Mononuclear cell (primary cell): ENCODE data around the gene SGPP1. TPM values are rescaled to one million over a fixed set of nuclear protein-coding genes. Genes with fewer than 3 reads are reported as not detected.

Experiments
- H3K27me3 ChIP-seq: 2 replicates; pipeline ENCODE4 v1.6.0; 2011; ENCODE audit warnings: low read length, control low read depth; ENCODE audit not compliant: insufficient read depth
- H3K4me1 ChIP-seq: 2 replicates; pipeline ENCODE4 v1.5.1; 2011; ENCODE audit warnings: mild to moderate bottlenecking, low read length, control low read depth; ENCODE audit not compliant: insufficient read depth
- H3K4me3 ChIP-seq: 2 replicates; pipeline ENCODE4 v1.5.1; 2011; ENCODE audit warnings: mild to moderate bottlenecking, low read length, moderate library complexity
- H3K9me3 ChIP-seq: 2 replicates; pipeline ENCODE4 v1.5.1; 2011; ENCODE audit warnings: low read depth, mild to moderate bottlenecking, control low read depth, low read length
- total RNA-seq: library from RNA; depleted of rRNA; stranded (reverse); fragments of >200 nt; gene quantifications from one replicate; pipeline ENCODE4 v1.2.3, GENCODE V29; 2012

SGPP1 gene
- total RNA-seq, 1 donor: 21.8 TPM

GRCh38 chr14:63745858-63746425 lies 18.1 kb upstream of the SGPP1 start:
- H3K4me3 ChIP-seq: no peak overlapping the region
- no peaks in the 10 kb centered on the region for H3K9me3 ChIP-seq
- peaks cover 9% of the 10 kb centered on the region for H3K4me1 ChIP-seq
- H3K27me3 ChIP-seq: no peaks in the 10 kb centered on the region

GRCh38 chr14:63745272-63745671 lies 17.4 kb upstream of the SGPP1 start:
- Histone ChIP-seq H3K4me1 (peaks cover 9% of the 10 kb centered on the region), H3K4me3 (no peak overlapping the region)

GRCh38 chr14:63737582-63738006 lies 9.7 kb upstream of the SGPP1 start:
- H3K4me3 ChIP-seq: no peak overlapping the region
- no peaks in the 10 kb centered on the region for H3K27me3 ChIP-seq
- H3K9me3 ChIP-seq: no peaks in the 10 kb centered on the region
- no peaks in the 10 kb centered on the region for H3K4me1 ChIP-seq

More at GRCh38 chr14:63745272-63745671, 17.4 kb upstream of the SGPP1 start:
- Histone ChIP-seq H3K9me3 (no peaks in the 10 kb centered on the region), H3K27me3 (no peaks in the 10 kb centered on the region)

GRCh38 chr14:63735720-63736119 lies 7.9 kb upstream of the SGPP1 start:
- Histone ChIP-seq H3K27me3 (no peaks in the 10 kb centered on the region), H3K4me3 (no peak overlapping the region), H3K4me1 (no peaks in the 10 kb centered on the region), H3K9me3 (no peaks in the 10 kb centered on the region)

GRCh38 chr14:63730659-63731058 lies 2.8 kb upstream of the SGPP1 start:
- Histone ChIP-seq H3K4me3 (no peak overlapping the region), H3K4me1 (peaks cover 17% of the 10 kb centered on the region), H3K27me3 (peaks cover 3% of the 10 kb centered on the region), H3K9me3 (no peaks in the 10 kb centered on the region)

GRCh38 chr14:63727231-63727735 lies 582 bp downstream of the SGPP1 start:
- Histone ChIP-seq H3K4me3 (peak overlapping the region; percentile 80), H3K4me1 (peaks cover 32% of the 10 kb centered on the region), H3K9me3 (no peaks in the 10 kb centered on the region), H3K27me3 (peaks cover 3% of the 10 kb centered on the region)

GRCh38 chr14:63726499-63726898 lies 1.4 kb downstream of the SGPP1 start:
- peaks cover 3% of the 10 kb centered on the region for H3K27me3 ChIP-seq
- H3K9me3 ChIP-seq: no peaks in the 10 kb centered on the region
- H3K4me1 ChIP-seq: peaks cover 32% of the 10 kb centered on the region
- peak overlapping the region; percentile 80 for H3K4me3 ChIP-seq

GRCh38 chr14:63725786-63726460 lies 1.9 kb downstream of the SGPP1 start:
- peak overlapping the region; percentile 80 for H3K4me3 ChIP-seq
- H3K27me3 ChIP-seq: peaks cover 3% of the 10 kb centered on the region
- H3K4me1 ChIP-seq: peaks cover 32% of the 10 kb centered on the region
- H3K9me3 ChIP-seq: no peaks in the 10 kb centered on the region

- H3K4me3 ChIP-seq: no peak overlapping the region
- H3K27me3 ChIP-seq: no peaks in the 10 kb centered on the region
- H3K4me1 ChIP-seq: peaks cover 3% of the 10 kb centered on the region
- peaks cover 16% of the 10 kb centered on the region for H3K9me3 ChIP-seq
Measured at GRCh38 chr14:63717702-63718101, 10.2 kb downstream of the SGPP1 start.

- peaks cover 16% of the 10 kb centered on the region for H3K9me3 ChIP-seq
- no peaks in the 10 kb centered on the region for H3K27me3 ChIP-seq
- H3K4me1 ChIP-seq: peaks cover 9% of the 10 kb centered on the region
- H3K4me3 ChIP-seq: no peak overlapping the region
Measured at GRCh38 chr14:63715360-63715759, 12.5 kb downstream of the SGPP1 start.

GRCh38 chr14:63713764-63714163 lies 14.1 kb downstream of the SGPP1 start:
- peaks cover 16% of the 10 kb centered on the region for H3K9me3 ChIP-seq
- H3K27me3 ChIP-seq: no peaks in the 10 kb centered on the region
- H3K4me1 ChIP-seq: peaks cover 9% of the 10 kb centered on the region
- H3K4me3 ChIP-seq: no peak overlapping the region

GRCh38 chr14:63713058-63713457 lies 14.8 kb downstream of the SGPP1 start:
- no peaks in the 10 kb centered on the region for H3K27me3 ChIP-seq
- peaks cover 10% of the 10 kb centered on the region for H3K9me3 ChIP-seq
- H3K4me1 ChIP-seq: peaks cover 9% of the 10 kb centered on the region
- no peak overlapping the region for H3K4me3 ChIP-seq

GRCh38 chr14:63712123-63712522 lies 15.7 kb downstream of the SGPP1 start:
- Histone ChIP-seq H3K4me3 (no peak overlapping the region), H3K9me3 (peaks cover 4% of the 10 kb centered on the region), H3K27me3 (no peaks in the 10 kb centered on the region), H3K4me1 (peaks cover 9% of the 10 kb centered on the region)

- no peak overlapping the region for H3K4me3 ChIP-seq
- no peaks in the 10 kb centered on the region for H3K9me3 ChIP-seq
- H3K4me1 ChIP-seq: peaks cover 10% of the 10 kb centered on the region
- H3K27me3 ChIP-seq: no peaks in the 10 kb centered on the region
Measured at GRCh38 chr14:63710497-63710896, 17.4 kb downstream of the SGPP1 start.

- Histone ChIP-seq H3K9me3 (no peaks in the 10 kb centered on the region), H3K27me3 (no peaks in the 10 kb centered on the region), H3K4me3 (no peak overlapping the region), H3K4me1 (peaks cover 13% of the 10 kb centered on the region)
Measured at GRCh38 chr14:63709589-63709988, 18.3 kb downstream of the SGPP1 start.

- Histone ChIP-seq H3K27me3 (no peaks in the 10 kb centered on the region), H3K4me1 (peaks cover 8% of the 10 kb centered on the region), H3K4me3 (no peak overlapping the region), H3K9me3 (no peaks in the 10 kb centered on the region)
Measured at GRCh38 chr14:63707216-63707615, 20.6 kb downstream of the SGPP1 start.
